WTC11 (cell line): ENCODE data around the gene MESD. TPM values are rescaled to one million over a fixed set of nuclear protein-coding genes. Genes with fewer than 3 reads are reported as not detected.

Experiments used
- ATAC-seq: fragments of 200-7000 bp; cut with Tn5 transposase; 2 replicates; pipeline ENCODE4 v1.10.0; 2021; ENCODE audit warnings: mild to moderate bottlenecking, moderate library complexity
- CTCF ChIA-PET: fragments of 300-600 bp; sonication (Branson Sonifier 250); formaldehyde crosslinking; loops from one replicate; lab custom pipeline; 2021; ENCODE audit warnings: antibody characterized with exemption; lab: Charles Lee
- POLR2A ChIA-PET: fragments of 350-600 bp; sonication (Branson Sonifier 250); formaldehyde crosslinking; loops from one replicate; lab custom pipeline; 2021; ENCODE audit warnings: antibody characterized with exemption; lab: Charles Lee
- DNase-seq: peaks from one replicate; pipeline ENCODE4 v3.0.0; 2021; ENCODE audit warnings: low spot score
- H3K27ac Mint-ChIP-seq: 2 replicates; pipeline ENCODE4 v1.8.0; 2021; ENCODE audit warnings: mixed read lengths
- H3K27me3 Mint-ChIP-seq: 2 replicates; pipeline ENCODE4 v1.8.0; 2021; ENCODE audit warnings: low read depth, mild to moderate bottlenecking, moderate library complexity, mixed read lengths
- H3K36me3 Mint-ChIP-seq: 2 replicates; pipeline ENCODE4 v1.8.0; 2021; ENCODE audit warnings: mixed read lengths
- H3K4me1 Mint-ChIP-seq: 2 replicates; pipeline ENCODE4 v1.8.0; 2022; ENCODE audit warnings: mixed read lengths
- H3K4me3 Mint-ChIP-seq: 2 replicates; pipeline ENCODE4 v1.8.0; 2021; ENCODE audit warnings: mild to moderate bottlenecking, moderate library complexity, mixed read lengths
- H3K9me3 Mint-ChIP-seq: 2 replicates; pipeline ENCODE4 v1.8.0; 2021; ENCODE audit warnings: mixed read lengths
- CBFB ChIP-seq: sonication (generic); formaldehyde crosslinking; IDR thresholded peaks from 2 replicates; pipeline ENCODE4 v1.8.1; 2022; ENCODE audit warnings: mild to moderate bottlenecking, low read depth, missing genetic modification reagents
- EMX1 ChIP-seq: fragments of 250-450 bp; sonication (Bioruptor Pico); IDR thresholded peaks from 2 replicates; pipeline ENCODE4 v1.8.0; 2021; ENCODE audit warnings: mild to moderate bottlenecking
- ETV6 ChIP-seq: sonication (generic); formaldehyde crosslinking; IDR thresholded peaks from 2 replicates; pipeline ENCODE4 v1.8.1; 2022; ENCODE audit warnings: mild to moderate bottlenecking, missing genetic modification reagents
- MYBL2 ChIP-seq: sonication (generic); formaldehyde crosslinking; IDR thresholded peaks from 2 replicates; pipeline ENCODE4 v1.8.1; 2023; ENCODE audit warnings: mild to moderate bottlenecking, moderate library complexity, missing genetic modification reagents
- OVOL2 ChIP-seq: fragments of 250-450 bp; sonication (Bioruptor Pico); IDR thresholded peaks from 2 replicates; pipeline ENCODE4 v1.9.0; 2021; ENCODE audit warnings: mild to moderate bottlenecking, borderline replicate concordance
- PRRX2 ChIP-seq: fragments of 250-450 bp; sonication (Bioruptor Pico); IDR thresholded peaks from 2 replicates; pipeline ENCODE4 v1.8.0; 2021; ENCODE audit warnings: mild to moderate bottlenecking
- ZNF317 ChIP-seq: sonication (generic); formaldehyde crosslinking; IDR thresholded peaks from 2 replicates; pipeline ENCODE4 v1.8.1; 2023; ENCODE audit warnings: low read depth, mild to moderate bottlenecking, moderate library complexity, missing genetic modification reagents, borderline replicate concordance
- ZNF396 ChIP-seq: fragments of 250-450 bp; sonication (Bioruptor Pico); IDR thresholded peaks from 2 replicates; pipeline ENCODE4 v1.8.0; 2021; ENCODE audit warnings: mild to moderate bottlenecking, moderate library complexity, borderline replicate concordance
- total RNA-seq: library from RNA; stranded (reverse); gene quantifications from 3 replicates; pipeline ENCODE4 v1.2.3, GENCODE V29; 2021
- TF ChIP-seq, protein P1 (sequence below): fragments of 250-450 bp; sonication (Bioruptor Pico); IDR thresholded peaks from 2 replicates; pipeline ENCODE4 v1.9.0; 2021; ENCODE audit warnings: mild to moderate bottlenecking, borderline replicate concordance
- TF ChIP-seq, protein P2 (sequence below): fragments of 250-450 bp; sonication (Bioruptor Pico); conservative IDR thresholded peaks from 2 replicates; pipeline ENCODE4 v1.9.0; 2021; ENCODE audit warnings: mild to moderate bottlenecking
- TF ChIP-seq, protein P3 (sequence below): sonication (generic); formaldehyde crosslinking; IDR thresholded peaks from 2 replicates; pipeline ENCODE4 v1.8.0; 2022; ENCODE audit warnings: mild to moderate bottlenecking, missing genetic modification reagents
- TF ChIP-seq, protein P4 (sequence below): fragments of 250-450 bp; sonication (Bioruptor Pico); IDR thresholded peaks from 2 replicates; pipeline ENCODE4 v1.9.0; 2021; ENCODE audit warnings: mild to moderate bottlenecking
- TF ChIP-seq, protein P5 (sequence below): sonication (generic); formaldehyde crosslinking; IDR thresholded peaks from 2 replicates; pipeline ENCODE4 v1.8.0; 2022; ENCODE audit warnings: mild to moderate bottlenecking, missing genetic modification reagents
- TF ChIP-seq, protein P6 (sequence below): sonication (generic); formaldehyde crosslinking; IDR thresholded peaks from 2 replicates; pipeline ENCODE4 v1.8.1; 2023; ENCODE audit warnings: mild to moderate bottlenecking, missing genetic modification reagents, borderline replicate concordance

The MESD gene
- total RNA-seq, 1 experiment from 2014 or later, result 28.3 TPM

DNA sequence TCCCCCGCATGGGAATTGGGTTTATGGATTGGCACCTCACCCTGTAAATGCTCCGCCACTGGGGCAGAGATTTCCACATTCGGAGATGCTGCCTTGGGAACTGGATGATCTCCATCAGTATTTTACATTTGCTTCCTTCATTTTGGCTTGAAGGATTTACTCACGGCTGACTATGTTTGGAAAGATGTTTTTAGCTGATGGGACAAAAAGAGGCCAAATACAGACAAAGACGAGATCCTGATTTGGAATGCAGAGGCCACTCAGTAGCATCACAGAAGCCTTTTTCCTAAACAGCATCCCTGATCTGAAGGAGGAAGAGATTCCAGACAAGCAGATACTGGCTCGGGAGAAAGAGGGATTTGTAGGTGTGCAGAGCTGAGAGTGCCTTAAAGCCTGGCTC is 76.9 kb downstream of the MESD start:
- Mint-ChIP-seq H3K4me1 (peaks cover 23% of the 10 kb centered on the region), H3K36me3 (peaks cover 5% of the 10 kb centered on the region; the same call in 1 of the 2 replicates), H3K27ac (no peak overlapping the region), H3K9me3 (no peaks in the 10 kb centered on the region), H3K27me3 (no peaks in the 10 kb centered on the region; the same call in 1 of the 2 replicates), H3K4me3 (no peak overlapping the region)
- DNase-seq, result no peak
- POLR2A ChIA-PET, result no interaction called here
- no peak for ATAC-seq
- CTCF ChIA-PET, result interaction anchor here (1.0 to 2.9 kb wide), 4 partner anchors 56 to 136 kb away, joined by 3 to 23 read pairs (median 9); partner anchors contain the start of gene CEMIP
- TF ChIP-seq OVOL2 (no peak), ZNF317 (CRISPR knock-in tag) (no peak), ZNF396 (CRISPR knock-in tag) (no peak), ETV6 (CRISPR knock-in tag) (no peak), PRRX2 (CRISPR knock-in tag) (no peak), MYBL2 (no peak), CBFB (CRISPR knock-in tag) (no peak)
- TF ChIP-seq, protein P1, sequence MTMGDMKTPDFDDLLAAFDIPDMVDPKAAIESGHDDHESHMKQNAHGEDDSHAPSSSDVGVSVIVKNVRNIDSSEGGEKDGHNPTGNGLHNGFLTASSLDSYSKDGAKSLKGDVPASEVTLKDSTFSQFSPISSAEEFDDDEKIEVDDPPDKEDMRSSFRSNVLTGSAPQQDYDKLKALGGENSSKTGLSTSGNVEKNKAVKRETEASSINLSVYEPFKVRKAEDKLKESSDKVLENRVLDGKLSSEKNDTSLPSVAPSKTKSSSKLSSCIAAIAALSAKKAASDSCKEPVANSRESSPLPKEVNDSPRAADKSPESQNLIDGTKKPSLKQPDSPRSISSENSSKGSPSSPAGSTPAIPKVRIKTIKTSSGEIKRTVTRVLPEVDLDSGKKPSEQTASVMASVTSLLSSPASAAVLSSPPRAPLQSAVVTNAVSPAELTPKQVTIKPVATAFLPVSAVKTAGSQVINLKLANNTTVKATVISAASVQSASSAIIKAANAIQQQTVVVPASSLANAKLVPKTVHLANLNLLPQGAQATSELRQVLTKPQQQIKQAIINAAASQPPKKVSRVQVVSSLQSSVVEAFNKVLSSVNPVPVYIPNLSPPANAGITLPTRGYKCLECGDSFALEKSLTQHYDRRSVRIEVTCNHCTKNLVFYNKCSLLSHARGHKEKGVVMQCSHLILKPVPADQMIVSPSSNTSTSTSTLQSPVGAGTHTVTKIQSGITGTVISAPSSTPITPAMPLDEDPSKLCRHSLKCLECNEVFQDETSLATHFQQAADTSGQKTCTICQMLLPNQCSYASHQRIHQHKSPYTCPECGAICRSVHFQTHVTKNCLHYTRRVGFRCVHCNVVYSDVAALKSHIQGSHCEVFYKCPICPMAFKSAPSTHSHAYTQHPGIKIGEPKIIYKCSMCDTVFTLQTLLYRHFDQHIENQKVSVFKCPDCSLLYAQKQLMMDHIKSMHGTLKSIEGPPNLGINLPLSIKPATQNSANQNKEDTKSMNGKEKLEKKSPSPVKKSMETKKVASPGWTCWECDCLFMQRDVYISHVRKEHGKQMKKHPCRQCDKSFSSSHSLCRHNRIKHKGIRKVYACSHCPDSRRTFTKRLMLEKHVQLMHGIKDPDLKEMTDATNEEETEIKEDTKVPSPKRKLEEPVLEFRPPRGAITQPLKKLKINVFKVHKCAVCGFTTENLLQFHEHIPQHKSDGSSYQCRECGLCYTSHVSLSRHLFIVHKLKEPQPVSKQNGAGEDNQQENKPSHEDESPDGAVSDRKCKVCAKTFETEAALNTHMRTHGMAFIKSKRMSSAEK (CRISPR knock-in tag), result no peak
- TF ChIP-seq, protein P2, sequence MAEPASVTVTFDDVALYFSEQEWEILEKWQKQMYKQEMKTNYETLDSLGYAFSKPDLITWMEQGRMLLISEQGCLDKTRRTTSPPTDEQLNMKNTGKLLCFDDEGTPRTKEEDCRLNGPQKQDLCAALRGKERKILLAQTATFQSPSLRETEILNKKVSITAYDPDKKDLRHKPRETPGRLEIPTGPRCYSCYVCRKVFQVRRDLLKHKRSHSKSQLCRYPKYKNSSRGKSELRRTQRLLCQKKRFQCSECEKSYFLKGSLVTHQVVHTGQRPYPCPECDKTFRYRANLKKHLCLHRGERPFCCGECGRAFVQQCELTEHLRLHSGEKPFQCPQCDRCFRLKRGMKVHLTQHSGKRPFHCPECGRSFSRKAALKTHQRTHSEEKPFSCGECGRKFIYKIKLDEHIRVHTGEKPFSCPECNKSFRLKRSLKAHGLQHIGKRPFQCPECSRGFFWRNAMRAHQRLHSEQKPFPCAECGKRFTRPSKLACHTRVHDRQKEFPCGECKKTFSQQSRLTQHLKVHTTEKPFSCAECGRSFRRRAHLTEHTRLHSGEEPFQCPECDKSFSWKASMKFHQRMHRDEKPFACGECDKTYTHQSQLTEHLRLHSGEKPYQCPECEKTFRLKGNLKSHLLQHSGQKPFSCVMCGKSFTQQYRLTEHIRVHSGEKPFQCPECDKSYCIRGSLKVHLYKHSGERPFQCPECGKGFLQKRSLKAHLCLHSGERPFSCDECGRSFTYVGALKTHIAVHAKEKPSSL (CRISPR knock-in tag), result no peak

DNA sequence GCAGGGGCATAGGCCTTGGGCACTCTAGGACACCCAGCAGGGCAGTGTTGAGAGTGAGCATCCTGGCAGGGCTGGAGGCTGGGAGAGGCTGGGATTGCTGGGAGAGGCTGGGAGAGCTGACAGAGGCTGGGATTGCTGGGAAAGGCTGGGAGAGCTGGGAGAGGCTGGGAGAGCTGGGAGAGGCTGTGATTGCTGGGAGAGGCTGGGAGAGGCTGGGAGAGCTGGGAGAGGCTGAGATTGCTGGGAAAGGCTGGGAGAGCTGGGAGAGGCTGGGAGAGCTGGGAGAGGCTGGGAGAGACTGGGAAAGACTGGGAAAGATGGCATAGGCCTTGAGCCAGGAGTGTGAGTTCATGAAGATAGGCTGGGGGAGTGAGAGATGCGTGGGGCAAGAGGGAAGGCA is 77.8 kb downstream of the MESD start:
- DNase-seq (no peak), ATAC-seq (no peak)
- ChIA-PET CTCF (interaction anchor here (1.1 to 2.9 kb wide), 3 partner anchors 57 to 354 kb away, joined by 3 to 23 read pairs (median 13); partner anchors contain the start of gene CEMIP), POLR2A (interaction anchor here (0.6 kb wide), 1 partner anchor 840 kb away, joined by 5 read pairs; no protein-coding TSS in a partner anchor)
- Mint-ChIP-seq H3K9me3 (no peaks in the 10 kb centered on the region), H3K4me1 (peaks cover 25% of the 10 kb centered on the region), H3K4me3 (no peak overlapping the region), H3K36me3 (peaks cover 5% of the 10 kb centered on the region; the same call in 1 of the 2 replicates), H3K27me3 (no peaks in the 10 kb centered on the region; the same call in 1 of the 2 replicates), H3K27ac (no peak overlapping the region)
- TF ChIP-seq EMX1 (CRISPR knock-in tag), result no peak
- no peak for TF ChIP-seq ETV6 (CRISPR knock-in tag)
- TF ChIP-seq, protein P3, sequence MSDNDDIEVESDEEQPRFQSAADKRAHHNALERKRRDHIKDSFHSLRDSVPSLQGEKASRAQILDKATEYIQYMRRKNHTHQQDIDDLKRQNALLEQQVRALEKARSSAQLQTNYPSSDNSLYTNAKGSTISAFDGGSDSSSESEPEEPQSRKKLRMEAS, result no peak
- no peak for TF ChIP-seq ZNF317 (CRISPR knock-in tag)
- TF ChIP-seq, protein P1 (CRISPR knock-in tag), result no peak
- TF ChIP-seq, protein P4, sequence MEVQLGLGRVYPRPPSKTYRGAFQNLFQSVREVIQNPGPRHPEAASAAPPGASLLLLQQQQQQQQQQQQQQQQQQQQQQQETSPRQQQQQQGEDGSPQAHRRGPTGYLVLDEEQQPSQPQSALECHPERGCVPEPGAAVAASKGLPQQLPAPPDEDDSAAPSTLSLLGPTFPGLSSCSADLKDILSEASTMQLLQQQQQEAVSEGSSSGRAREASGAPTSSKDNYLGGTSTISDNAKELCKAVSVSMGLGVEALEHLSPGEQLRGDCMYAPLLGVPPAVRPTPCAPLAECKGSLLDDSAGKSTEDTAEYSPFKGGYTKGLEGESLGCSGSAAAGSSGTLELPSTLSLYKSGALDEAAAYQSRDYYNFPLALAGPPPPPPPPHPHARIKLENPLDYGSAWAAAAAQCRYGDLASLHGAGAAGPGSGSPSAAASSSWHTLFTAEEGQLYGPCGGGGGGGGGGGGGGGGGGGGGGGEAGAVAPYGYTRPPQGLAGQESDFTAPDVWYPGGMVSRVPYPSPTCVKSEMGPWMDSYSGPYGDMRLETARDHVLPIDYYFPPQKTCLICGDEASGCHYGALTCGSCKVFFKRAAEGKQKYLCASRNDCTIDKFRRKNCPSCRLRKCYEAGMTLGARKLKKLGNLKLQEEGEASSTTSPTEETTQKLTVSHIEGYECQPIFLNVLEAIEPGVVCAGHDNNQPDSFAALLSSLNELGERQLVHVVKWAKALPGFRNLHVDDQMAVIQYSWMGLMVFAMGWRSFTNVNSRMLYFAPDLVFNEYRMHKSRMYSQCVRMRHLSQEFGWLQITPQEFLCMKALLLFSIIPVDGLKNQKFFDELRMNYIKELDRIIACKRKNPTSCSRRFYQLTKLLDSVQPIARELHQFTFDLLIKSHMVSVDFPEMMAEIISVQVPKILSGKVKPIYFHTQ, result no peak
- TF ChIP-seq, protein P5, sequence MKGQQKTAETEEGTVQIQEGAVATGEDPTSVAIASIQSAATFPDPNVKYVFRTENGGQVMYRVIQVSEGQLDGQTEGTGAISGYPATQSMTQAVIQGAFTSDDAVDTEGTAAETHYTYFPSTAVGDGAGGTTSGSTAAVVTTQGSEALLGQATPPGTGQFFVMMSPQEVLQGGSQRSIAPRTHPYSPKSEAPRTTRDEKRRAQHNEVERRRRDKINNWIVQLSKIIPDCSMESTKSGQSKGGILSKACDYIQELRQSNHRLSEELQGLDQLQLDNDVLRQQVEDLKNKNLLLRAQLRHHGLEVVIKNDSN (CRISPR knock-in tag), result no peak
- TF ChIP-seq, protein P6, sequence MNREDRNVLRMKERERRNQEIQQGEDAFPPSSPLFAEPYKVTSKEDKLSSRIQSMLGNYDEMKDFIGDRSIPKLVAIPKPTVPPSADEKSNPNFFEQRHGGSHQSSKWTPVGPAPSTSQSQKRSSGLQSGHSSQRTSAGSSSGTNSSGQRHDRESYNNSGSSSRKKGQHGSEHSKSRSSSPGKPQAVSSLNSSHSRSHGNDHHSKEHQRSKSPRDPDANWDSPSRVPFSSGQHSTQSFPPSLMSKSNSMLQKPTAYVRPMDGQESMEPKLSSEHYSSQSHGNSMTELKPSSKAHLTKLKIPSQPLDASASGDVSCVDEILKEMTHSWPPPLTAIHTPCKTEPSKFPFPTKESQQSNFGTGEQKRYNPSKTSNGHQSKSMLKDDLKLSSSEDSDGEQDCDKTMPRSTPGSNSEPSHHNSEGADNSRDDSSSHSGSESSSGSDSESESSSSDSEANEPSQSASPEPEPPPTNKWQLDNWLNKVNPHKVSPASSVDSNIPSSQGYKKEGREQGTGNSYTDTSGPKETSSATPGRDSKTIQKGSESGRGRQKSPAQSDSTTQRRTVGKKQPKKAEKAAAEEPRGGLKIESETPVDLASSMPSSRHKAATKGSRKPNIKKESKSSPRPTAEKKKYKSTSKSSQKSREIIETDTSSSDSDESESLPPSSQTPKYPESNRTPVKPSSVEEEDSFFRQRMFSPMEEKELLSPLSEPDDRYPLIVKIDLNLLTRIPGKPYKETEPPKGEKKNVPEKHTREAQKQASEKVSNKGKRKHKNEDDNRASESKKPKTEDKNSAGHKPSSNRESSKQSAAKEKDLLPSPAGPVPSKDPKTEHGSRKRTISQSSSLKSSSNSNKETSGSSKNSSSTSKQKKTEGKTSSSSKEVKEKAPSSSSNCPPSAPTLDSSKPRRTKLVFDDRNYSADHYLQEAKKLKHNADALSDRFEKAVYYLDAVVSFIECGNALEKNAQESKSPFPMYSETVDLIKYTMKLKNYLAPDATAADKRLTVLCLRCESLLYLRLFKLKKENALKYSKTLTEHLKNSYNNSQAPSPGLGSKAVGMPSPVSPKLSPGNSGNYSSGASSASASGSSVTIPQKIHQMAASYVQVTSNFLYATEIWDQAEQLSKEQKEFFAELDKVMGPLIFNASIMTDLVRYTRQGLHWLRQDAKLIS (CRISPR knock-in tag), result no peak
